HepG2 (cell line): ENCODE data around the gene RNF114. TPM values are rescaled to one million over a fixed set of nuclear protein-coding genes. Genes with fewer than 3 reads are reported as not detected.

Experiments used
- NR2F2 ChIP-seq: IDR thresholded peaks from 2 replicates; pipeline ENCODE4 v1.6.1; 2012; ENCODE audit warnings: low read depth, inconsistent platforms, borderline replicate concordance
- SP2 ChIP-seq: sonication (generic); formaldehyde crosslinking; IDR thresholded peaks from 2 replicates; pipeline ENCODE4 v1.5.1; 2020; ENCODE audit warnings: mild to moderate bottlenecking, missing genetic modification reagents
- ZMYM2 ChIP-seq: sonication (generic); formaldehyde crosslinking; IDR thresholded peaks from 2 replicates; pipeline ENCODE4 v1.8.0; 2022; ENCODE audit warnings: mild to moderate bottlenecking, missing genetic modification reagents
- polyA plus RNA-seq, 8 experiments: library from polyadenylated mRNA; depleted of rRNA in 3 of 8; stranded (reverse) in 7 of 8; unstranded in 1 of 8; fragments of >200 nt; fragmentation: Illumina TruSeq in 4 of 8; extraction: Trizol in 4 of 8; gene quantifications; 2 replicates each; pipeline versions ENCODE4 v1.2.1 to v1.2.3, GENCODE V29; 2011 to 2016; ENCODE audit warnings: low read depth in 4 of 8, missing spikeins in 1 of 8, mixed read lengths in 1 of 8; ENCODE audit not compliant: insufficient read depth in 1 of 8
- total RNA-seq, 5 experiments: library from RNA; depleted of rRNA; stranded (reverse); fragments of >200 nt; fragmentation: Illumina TruSeq; extraction: Trizol; gene quantifications; 2 replicates each; pipeline ENCODE4 v1.2.3, GENCODE V29; 2016; ENCODE audit warnings: low read depth in 1 of 5
- TF ChIP-seq, protein P1 (sequence below): sonication (generic); formaldehyde crosslinking; IDR thresholded peaks from 2 replicates; pipeline ENCODE4 v1.5.1; 2020; ENCODE audit warnings: missing genetic modification reagents, mild to moderate bottlenecking, borderline replicate concordance
- TF ChIP-seq, protein P2 (sequence below): sonication (generic); formaldehyde crosslinking; IDR thresholded peaks from 2 replicates; pipeline ENCODE4 v1.4.0; 2020; ENCODE audit warnings: missing genetic modification reagents
- TF ChIP-seq, protein P3 (sequence below): sonication (generic); formaldehyde crosslinking; IDR thresholded peaks from 2 replicates; pipeline ENCODE4 v1.4.0; 2020; ENCODE audit warnings: missing genetic modification reagents
- TF ChIP-seq, protein P4 (sequence below): IDR thresholded peaks from 2 replicates; pipeline ENCODE4 v1.6.1; 2018; ENCODE audit warnings: missing genetic modification reagents

Gene RNF114
- total and polyA plus RNA-seq, 2 of the 13 experiments (the other 11 are each of a cell fraction or from before 2014, with no cell fraction given): 119 to 126 TPM

DNA sequence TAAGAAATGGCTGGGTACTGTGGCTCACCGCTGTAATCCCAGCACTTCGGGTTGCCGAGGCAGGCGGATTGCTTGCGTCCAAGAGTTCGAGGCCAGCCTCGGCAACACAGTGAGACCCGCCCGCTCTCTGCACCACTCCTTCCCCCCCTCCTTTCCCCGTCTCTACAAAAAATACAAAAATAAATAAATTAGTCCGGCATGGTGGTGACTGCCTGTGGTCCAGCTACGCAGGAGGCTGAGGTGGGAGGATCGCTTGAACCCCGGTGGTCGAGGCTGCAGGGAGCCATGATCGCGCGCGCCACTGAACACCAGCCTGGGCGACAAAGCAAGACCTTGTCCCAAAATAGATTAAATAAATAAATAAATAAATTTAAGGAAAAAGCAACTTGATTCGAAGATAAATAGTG lies 448 bp upstream of the RNF114 start (continued):
- TF ChIP-seq, protein P1, sequence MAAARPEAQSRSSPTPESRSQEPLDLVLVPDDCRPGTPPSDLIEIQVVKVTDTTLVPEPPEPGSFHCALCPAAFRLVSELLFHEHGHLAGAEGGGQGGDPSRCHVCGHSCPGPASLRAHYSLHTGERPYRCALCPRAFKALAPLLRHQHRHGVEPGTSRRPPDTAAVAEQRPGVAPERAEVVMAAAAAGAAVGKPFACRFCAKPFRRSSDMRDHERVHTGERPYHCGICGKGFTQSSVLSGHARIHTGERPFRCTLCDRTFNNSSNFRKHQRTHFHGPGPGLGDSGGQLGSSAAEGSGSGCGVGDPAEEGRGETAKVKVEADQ (CRISPR knock-in tag): peak; percentile 19; the same call in 1 of the 2 replicates
- TF ChIP-seq, protein P2, sequence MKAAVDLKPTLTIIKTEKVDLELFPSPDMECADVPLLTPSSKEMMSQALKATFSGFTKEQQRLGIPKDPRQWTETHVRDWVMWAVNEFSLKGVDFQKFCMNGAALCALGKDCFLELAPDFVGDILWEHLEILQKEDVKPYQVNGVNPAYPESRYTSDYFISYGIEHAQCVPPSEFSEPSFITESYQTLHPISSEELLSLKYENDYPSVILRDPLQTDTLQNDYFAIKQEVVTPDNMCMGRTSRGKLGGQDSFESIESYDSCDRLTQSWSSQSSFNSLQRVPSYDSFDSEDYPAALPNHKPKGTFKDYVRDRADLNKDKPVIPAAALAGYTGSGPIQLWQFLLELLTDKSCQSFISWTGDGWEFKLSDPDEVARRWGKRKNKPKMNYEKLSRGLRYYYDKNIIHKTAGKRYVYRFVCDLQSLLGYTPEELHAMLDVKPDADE (CRISPR knock-in tag): 0 out of 2 replicates have a peak, but pooled peaks have one; percentile 13
- TF ChIP-seq, protein P3, sequence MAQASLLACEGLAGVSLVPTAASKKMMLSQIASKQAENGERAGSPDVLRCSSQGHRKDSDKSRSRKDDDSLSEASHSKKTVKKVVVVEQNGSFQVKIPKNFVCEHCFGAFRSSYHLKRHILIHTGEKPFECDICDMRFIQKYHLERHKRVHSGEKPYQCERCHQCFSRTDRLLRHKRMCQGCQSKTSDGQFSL (CRISPR knock-in tag): peak; percentile 39; the same call in 1 of the 2 replicates
- peak; percentile 62; the same call in 1 of the 2 replicates for TF ChIP-seq ZMYM2 (CRISPR knock-in tag)
- 0 out of 2 replicates have a peak, but pooled peaks have one; percentile 24 for TF ChIP-seq SP2 (CRISPR knock-in tag)
- TF ChIP-seq NR2F2: peak; percentile 37; the same call in 1 of the 2 replicates
- TF ChIP-seq, protein P4, sequence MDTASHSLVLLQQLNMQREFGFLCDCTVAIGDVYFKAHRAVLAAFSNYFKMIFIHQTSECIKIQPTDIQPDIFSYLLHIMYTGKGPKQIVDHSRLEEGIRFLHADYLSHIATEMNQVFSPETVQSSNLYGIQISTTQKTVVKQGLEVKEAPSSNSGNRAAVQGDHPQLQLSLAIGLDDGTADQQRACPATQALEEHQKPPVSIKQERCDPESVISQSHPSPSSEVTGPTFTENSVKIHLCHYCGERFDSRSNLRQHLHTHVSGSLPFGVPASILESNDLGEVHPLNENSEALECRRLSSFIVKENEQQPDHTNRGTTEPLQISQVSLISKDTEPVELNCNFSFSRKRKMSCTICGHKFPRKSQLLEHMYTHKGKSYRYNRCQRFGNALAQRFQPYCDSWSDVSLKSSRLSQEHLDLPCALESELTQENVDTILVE (CRISPR knock-in tag): 0 out of 2 replicates have a peak, but pooled peaks have one; percentile 7
- TF ChIP-seq, all 625 proteins: peak for 36
